ENCODE data around the gene KMT2C. TPM values are rescaled to one million over a fixed set of nuclear protein-coding genes. Genes with fewer than 3 reads are reported as not detected.
"Not testable (repeated sequence)": the region's sequence is repeated elsewhere in the genome, so short reads cannot be mapped to it uniquely, and the experiment has no call there.

KMT2C gene
- total RNA-seq, 1 donor from 2014 or later: 36.0 TPM

DNA sequence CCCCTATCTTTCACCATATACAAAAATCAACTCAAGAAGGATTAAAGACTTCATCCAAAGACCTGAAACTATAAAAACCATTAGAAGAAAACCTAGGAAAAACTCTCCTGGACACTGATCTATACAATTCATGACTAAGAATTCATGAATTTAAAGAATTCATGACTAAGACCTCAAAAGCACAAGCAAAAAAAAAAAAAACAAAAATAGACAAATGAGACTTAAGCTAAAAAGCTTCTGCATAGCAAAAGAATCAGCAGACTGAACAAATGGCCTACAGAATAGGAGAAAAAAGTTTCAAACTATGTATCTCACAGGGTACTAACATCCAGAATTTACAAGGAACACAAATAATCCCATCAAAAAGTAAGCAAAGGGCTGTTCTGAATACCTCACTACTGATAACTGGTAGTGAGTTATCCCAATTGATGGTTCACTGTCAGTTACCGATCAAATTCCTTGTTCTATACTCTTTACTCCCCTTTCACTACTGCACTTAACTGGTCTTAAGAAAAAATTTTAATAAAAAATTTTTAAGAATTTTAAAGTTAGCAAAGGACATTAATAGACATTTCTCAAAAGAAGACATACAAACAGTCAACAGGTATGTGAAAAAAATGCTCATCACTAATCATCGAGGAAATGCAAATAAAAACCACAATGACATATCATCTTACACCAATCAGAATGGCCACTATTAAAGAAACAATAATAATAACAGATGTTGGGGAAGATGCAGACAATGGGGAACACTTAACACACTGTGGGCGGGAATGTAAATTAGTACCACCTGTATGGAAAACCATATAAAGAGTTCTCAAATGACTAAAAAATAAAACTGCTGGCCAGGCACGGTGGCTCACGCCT, 33.2 kb downstream of the KMT2C start:
- Histone ChIP-seq H3K36me3 (no peaks in the 10 kb centered on the region), H3K4me3 (no peak overlapping the region), H3K9me3 (no peaks in the 10 kb centered on the region), H3K27me3 (no peaks in the 10 kb centered on the region), H3K27ac (no peak overlapping the region), H3K4me1 (no peaks in the 10 kb centered on the region)
- intact Hi-C loops (cut with DNase I): no loop called here
- no peak for DNase-seq (ENCODE audit: low spot score in 2 of 2)
- TF ChIP-seq, protein P1, sequence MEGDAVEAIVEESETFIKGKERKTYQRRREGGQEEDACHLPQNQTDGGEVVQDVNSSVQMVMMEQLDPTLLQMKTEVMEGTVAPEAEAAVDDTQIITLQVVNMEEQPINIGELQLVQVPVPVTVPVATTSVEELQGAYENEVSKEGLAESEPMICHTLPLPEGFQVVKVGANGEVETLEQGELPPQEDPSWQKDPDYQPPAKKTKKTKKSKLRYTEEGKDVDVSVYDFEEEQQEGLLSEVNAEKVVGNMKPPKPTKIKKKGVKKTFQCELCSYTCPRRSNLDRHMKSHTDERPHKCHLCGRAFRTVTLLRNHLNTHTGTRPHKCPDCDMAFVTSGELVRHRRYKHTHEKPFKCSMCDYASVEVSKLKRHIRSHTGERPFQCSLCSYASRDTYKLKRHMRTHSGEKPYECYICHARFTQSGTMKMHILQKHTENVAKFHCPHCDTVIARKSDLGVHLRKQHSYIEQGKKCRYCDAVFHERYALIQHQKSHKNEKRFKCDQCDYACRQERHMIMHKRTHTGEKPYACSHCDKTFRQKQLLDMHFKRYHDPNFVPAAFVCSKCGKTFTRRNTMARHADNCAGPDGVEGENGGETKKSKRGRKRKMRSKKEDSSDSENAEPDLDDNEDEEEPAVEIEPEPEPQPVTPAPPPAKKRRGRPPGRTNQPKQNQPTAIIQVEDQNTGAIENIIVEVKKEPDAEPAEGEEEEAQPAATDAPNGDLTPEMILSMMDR (IDR thresholded peaks at IDR 0.05): no peak

DNA sequence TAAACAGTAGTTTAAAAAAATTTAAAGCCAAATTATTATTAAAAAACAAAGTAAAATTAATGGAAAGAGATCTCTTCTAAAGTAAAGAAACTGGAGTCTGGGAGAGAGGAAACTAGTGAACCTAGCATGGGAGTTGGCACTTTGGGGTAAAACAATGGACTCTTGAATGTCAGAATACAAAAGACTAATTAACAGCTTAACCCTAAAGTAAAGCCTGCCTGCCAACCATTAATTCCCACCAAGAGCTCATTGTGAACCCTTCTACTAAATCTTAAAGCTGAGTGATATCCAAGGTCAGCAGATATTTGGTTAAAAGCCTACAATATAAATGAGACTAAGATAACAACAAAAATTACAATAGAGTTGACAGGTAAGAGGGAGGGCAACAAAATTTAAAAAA, 36.5 kb downstream of the KMT2C start:
- Histone ChIP-seq H3K36me3 (no peaks in the 10 kb centered on the region), H3K27me3 (no peaks in the 10 kb centered on the region), H3K4me1 (peaks cover 0 to 12% of the 10 kb centered on the region in 2 donors), H3K27ac (no peak overlapping the region), H3K4me3 (no peak overlapping the region), H3K9me3 (no peaks in the 10 kb centered on the region)
- no peak for DNase-seq (ENCODE audit: low spot score in 2 of 2)
- intact Hi-C loops (cut with DNase I): no loop called here
- TF ChIP-seq, protein P1 (IDR thresholded peaks at IDR 0.05): no peak

DNA sequence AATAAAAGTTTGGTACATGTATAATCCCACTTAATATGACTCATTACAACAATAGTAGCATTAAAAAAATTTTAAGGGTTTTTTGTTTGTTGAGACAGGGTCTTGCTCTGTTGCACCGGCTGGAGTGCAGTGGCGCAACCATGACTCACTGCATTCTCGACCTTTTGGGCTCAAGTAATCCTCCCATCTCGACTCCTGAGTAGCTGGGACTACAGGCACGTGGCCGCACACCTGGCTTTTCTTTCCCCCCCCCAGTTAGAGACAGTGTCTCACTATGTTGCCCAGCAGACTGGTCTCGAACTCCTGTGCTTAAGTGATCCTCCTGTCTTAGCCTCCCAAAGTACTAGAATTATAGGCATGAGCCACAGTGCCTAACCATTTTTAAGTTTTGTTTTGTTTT, 40.7 kb downstream of the KMT2C start:
- no peaks in the 10 kb centered on the region for H3K9me3 ChIP-seq
- peaks cover 0 to 23% of the 10 kb centered on the region in 2 donors for H3K4me1 ChIP-seq
- intact Hi-C loops (cut with DNase I): no loop called here
- no peak overlapping the region for H3K4me3 ChIP-seq
- no peaks in the 10 kb centered on the region for H3K27me3 ChIP-seq
- H3K27ac ChIP-seq: no peak overlapping the region
- no peaks in the 10 kb centered on the region for H3K36me3 ChIP-seq
- TF ChIP-seq, protein P1 (IDR thresholded peaks at IDR 0.05): no peak
- DNase-seq (ENCODE audit: low spot score in 2 of 2): no peak

DNA sequence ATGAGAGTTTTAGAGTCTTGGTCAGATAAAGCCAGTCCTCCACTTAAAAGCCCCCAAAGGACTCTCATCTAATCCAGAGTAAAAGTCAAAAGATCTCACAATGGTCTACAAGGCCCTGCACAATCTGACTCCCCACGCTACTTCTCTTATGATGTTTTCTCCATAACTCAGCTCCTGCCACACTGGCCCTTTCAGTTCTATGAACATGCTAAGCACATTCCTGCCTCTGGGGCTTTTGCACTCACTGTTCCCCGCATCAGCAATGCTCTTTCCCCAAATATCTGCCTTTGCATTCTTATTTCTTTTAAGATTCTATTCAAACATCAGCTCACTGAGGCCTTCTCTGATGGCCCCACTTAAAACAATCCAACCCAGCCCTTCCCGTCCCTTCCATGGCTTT, 41.6 kb downstream of the KMT2C start:
- not testable (repeated sequence) for H3K27ac ChIP-seq
- peaks cover 0 to 23% of the 10 kb centered on the region in 2 donors for H3K4me1 ChIP-seq

DNA sequence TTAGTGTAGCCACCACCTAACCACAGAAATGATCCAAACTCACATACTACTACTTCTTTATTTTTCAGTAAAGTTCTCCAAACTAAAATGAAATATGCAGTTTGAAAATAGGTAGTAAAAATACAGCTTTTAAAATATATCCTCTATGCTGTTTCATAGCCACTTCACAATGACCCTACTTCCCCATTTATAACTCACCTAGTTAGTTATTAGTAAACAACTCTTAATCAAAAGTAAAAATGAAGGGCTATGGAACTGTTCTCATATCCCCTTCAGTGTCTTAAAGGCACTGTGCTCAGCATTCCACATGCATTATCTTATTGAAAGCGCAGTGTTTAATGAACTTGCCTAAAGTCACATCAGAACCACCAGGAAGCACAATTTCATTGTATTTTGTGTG, 43.5 kb downstream of the KMT2C start:
- no peaks in the 10 kb centered on the region for H3K36me3 ChIP-seq
- H3K4me1 ChIP-seq: peaks cover 0 to 23% of the 10 kb centered on the region in 2 donors
- no peak overlapping the region for H3K27ac ChIP-seq
- DNase-seq (ENCODE audit: low spot score in 2 of 2): no peak
- H3K27me3 ChIP-seq: no peaks in the 10 kb centered on the region
- H3K4me3 ChIP-seq: no peak overlapping the region
- intact Hi-C loops (cut with DNase I): no loop called here
- H3K9me3 ChIP-seq: no peaks in the 10 kb centered on the region
- TF ChIP-seq, protein P1 (IDR thresholded peaks at IDR 0.05): no peak

More for the DNA sequence above, 41.6 kb downstream of the KMT2C start:
- H3K36me3 ChIP-seq; H3K27me3 ChIP-seq; H3K9me3 ChIP-seq; DNase-seq (ENCODE audit: low spot score in 2 of 2); H3K4me3 ChIP-seq; intact Hi-C loops (cut with DNase I): not testable (repeated sequence)
- TF ChIP-seq, protein P1 (IDR thresholded peaks at IDR 0.05): peak; percentile 11 to 55 (median 41)

DNA sequence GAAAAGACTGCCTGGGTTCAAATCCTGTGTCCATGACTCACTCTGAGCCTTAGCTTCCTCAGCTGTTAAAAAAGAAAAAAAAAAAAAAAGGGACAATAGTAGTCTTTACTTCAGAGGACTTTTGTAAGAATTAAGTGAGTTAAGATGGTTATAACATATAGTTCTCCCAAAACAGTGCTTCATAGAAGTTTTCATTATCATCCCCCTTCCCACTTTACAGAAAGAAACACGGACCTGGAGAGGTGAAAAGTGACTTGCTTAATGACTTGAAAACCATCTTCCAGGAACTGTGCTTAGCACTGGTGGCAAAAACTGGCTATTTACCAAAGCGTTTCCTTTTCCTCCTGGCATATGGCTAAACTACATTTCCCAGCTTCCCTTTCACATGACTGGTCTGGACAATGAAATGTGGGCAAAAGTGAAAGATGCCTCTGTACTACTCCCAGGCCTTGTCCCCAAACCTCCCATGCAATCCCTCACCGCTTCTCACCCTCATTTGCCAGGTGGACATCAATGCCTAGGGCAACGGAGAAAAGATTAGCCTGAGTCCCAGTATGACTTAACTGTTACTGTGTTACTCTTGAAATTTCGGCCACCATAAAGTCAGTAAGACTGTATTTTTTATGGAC, 49.6 kb downstream of the KMT2C start:
- peaks cover 0 to 16% of the 10 kb centered on the region in 2 donors for H3K4me1 ChIP-seq
- intact Hi-C loops (cut with DNase I); H3K27ac ChIP-seq: not testable (repeated sequence)

DNA sequence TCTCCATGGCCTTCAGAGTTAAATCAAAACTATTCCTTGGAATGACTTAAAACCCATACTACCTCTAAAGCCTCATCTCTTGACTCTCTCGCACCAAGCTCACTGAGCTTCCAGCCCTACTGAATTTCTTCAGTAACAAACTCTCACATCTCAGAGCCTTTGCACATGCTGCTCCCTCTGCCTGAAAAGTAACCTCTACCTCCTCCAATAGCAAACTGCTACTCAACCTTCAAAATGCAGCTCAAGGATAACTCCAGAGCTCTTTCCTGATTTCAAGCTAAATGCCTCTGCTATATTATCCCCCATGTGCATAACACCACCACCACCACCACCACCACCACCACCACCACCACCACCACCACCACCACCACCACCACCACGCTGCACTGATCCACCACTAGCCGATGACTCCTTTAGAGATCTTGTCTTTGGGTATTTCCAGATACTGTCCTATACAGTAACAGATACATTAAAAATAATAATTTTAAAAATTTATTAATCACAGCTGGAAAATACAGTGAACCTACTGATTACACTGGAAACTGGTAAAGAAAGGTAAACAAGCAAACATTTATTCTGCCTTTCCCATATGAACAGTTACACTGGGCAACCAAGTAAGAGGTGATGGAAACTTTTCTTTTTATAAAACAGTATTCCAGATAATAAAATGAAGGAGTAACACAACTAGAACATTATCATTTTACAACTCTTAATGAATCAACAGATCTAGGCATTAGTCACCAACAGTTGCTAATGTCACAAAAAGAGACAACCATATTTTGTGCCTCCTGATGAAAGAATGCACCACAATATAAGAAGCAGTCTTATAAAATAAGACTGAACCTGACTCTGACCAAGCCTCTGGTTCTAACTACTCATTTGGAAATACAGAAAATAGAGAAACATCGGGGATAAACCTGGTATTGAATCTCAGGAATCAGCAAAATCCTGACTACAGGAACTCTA, 51.3 kb downstream of the KMT2C start:
- H3K4me3 ChIP-seq; H3K27me3 ChIP-seq; H3K36me3 ChIP-seq; intact Hi-C loops (cut with DNase I); DNase-seq (ENCODE audit: low spot score in 2 of 2); H3K9me3 ChIP-seq; H3K27ac ChIP-seq: not testable (repeated sequence)
- peaks cover 0 to 17% of the 10 kb centered on the region in 2 donors for H3K4me1 ChIP-seq

More for the DNA sequence above, 49.6 kb downstream of the KMT2C start:
- DNase-seq (ENCODE audit: low spot score in 2 of 2): peak in 1 of 2 donors; percentile 66
- not testable (repeated sequence) for H3K27me3 ChIP-seq, H3K36me3 ChIP-seq, H3K4me3 ChIP-seq, H3K9me3 ChIP-seq

Data from ascending aorta (tissue), 2 donors.